K562 (cell line): ENCODE data around the gene RNASEH2A. TPM values are rescaled to one million over a fixed set of nuclear protein-coding genes. Genes with fewer than 3 reads are reported as not detected.

Experiments used
- CREB3 ChIP-seq: fragments of 450-650 bp; conservative IDR thresholded peaks from 2 replicates; pipeline ENCODE4 v1.6.1; 2016; ENCODE audit warnings: missing genetic modification characterization, low read depth, mild to moderate bottlenecking, missing compliant biosample characterization, moderate library complexity
- CREBBP ChIP-seq: IDR thresholded peaks from one replicate; pipeline ENCODE4 v1.6.1; 2012; ENCODE audit warnings: low read depth, mild to moderate bottlenecking, control low read depth, inconsistent platforms, low read length
- E2F8 ChIP-seq: fragments of 450-650 bp; IDR thresholded peaks from 2 replicates; pipeline ENCODE4 v1.7.1; 2018; ENCODE audit warnings: mild to moderate bottlenecking, low read depth; ENCODE audit not compliant: partially characterized antibody
- ELK1 ChIP-seq: sonication (generic); formaldehyde crosslinking; IDR thresholded peaks from 2 replicates; pipeline ENCODE4 v1.8.1; 2022; ENCODE audit warnings: missing genetic modification reagents
- KLF1 ChIP-seq: fragments of 450-650 bp; IDR thresholded peaks from 2 replicates; pipeline ENCODE4 v1.6.1; 2016; ENCODE audit warnings: missing genetic modification characterization, missing compliant biosample characterization
- MIER1 ChIP-seq: fragments of 450-650 bp; IDR thresholded peaks from 2 replicates; pipeline ENCODE4 v1.6.1; 2016; ENCODE audit warnings: antibody characterized with exemption, mild to moderate bottlenecking, low read depth
- NR0B1 ChIP-seq: fragments of 450-650 bp; IDR thresholded peaks from one replicate; pipeline ENCODE4 v1.6.1; 2018; ENCODE audit warnings: mild to moderate bottlenecking, moderate library complexity; ENCODE audit not compliant: partially characterized antibody
- POLR2AphosphoS5 ChIP-seq: IDR thresholded peaks from 2 replicates; pipeline ENCODE4 v1.6.1; 2011; ENCODE audit warnings: mild to moderate bottlenecking, low read depth, low read length, moderate library complexity; ENCODE audit not compliant: control insufficient read depth, insufficient read depth
- SMARCE1 ChIP-seq: fragments of 450-650 bp; IDR thresholded peaks from 2 replicates; pipeline ENCODE4 v1.7.1; 2016; ENCODE audit warnings: mild to moderate bottlenecking
- THRAP3 ChIP-seq: fragments of 450-650 bp; IDR thresholded peaks from 2 replicates; pipeline ENCODE4 v1.6.1; 2016; ENCODE audit warnings: mild to moderate bottlenecking, inconsistent platforms, borderline replicate concordance
- ZBTB17 ChIP-seq: fragments of 450-650 bp; formaldehyde crosslinking; IDR thresholded peaks from 2 replicates; pipeline ENCODE4 v1.4.0; 2020; ENCODE audit warnings: mild to moderate bottlenecking
- ZNF212 ChIP-seq: fragments of 450-650 bp; formaldehyde crosslinking; IDR thresholded peaks from 2 replicates; pipeline ENCODE4 v1.4.0; 2020; ENCODE audit warnings: mild to moderate bottlenecking
- ZNF316 ChIP-seq: fragments of 450-650 bp; IDR thresholded peaks from 2 replicates; pipeline ENCODE4 v1.6.1; 2016
- ZNF79 ChIP-seq: fragments of 250-450 bp; sonication (Bioruptor Pico); IDR thresholded peaks from 2 replicates; pipeline ENCODE4 v1.4.0; 2020; ENCODE audit warnings: low read depth, mild to moderate bottlenecking, moderate library complexity
- polyA plus RNA-seq, 8 experiments: library from polyadenylated mRNA; depleted of rRNA in 4 of 8; stranded (reverse) in 5 of 8; unstranded in 3 of 8; fragments of >200 nt; fragmentation: Nextera tagmentation in 2 of 8; fragmentation: Illumina TruSeq in 1 of 8; extraction: Ambion mirVana in 2 of 8; extraction: Trizol in 1 of 8; gene quantifications; 2 replicates each; pipeline versions ENCODE4 v1.2.1 to v1.2.3, GENCODE V29; 2011 to 2014; ENCODE audit warnings: inconsistent platforms in 1 of 8, missing spikeins in 1 of 8
- total RNA-seq, 7 experiments: library from RNA; depleted of rRNA in 6 of 7; stranded (reverse); fragments of >200 nt in 6 of 7; fragmentation: Illumina TruSeq in 2 of 7; extraction: Trizol in 2 of 7; gene quantifications; 2 replicates each; pipeline versions ENCODE4 v1.2.1 to v1.2.3, GENCODE V29; 2011 to 2021; ENCODE audit warnings: low replicate concordance in 1 of 7
- TF ChIP-seq, protein P1 (sequence below): fragments of 250-450 bp; sonication (Bioruptor Pico); IDR thresholded peaks from 2 replicates; pipeline ENCODE4 v1.5.0; 2021
- TF ChIP-seq, protein P2 (sequence below): fragments of 250-450 bp; sonication (Bioruptor Pico); IDR thresholded peaks from 2 replicates; pipeline ENCODE4 v1.5.0; 2021; ENCODE audit warnings: mild to moderate bottlenecking, moderate library complexity

Gene RNASEH2A
- total and polyA plus RNA-seq, 9 of the 15 experiments (the other 6 are each of a cell fraction or from before 2014, with no cell fraction given) = 22.3 to 78.0 (median 61.7) TPM

DNA sequence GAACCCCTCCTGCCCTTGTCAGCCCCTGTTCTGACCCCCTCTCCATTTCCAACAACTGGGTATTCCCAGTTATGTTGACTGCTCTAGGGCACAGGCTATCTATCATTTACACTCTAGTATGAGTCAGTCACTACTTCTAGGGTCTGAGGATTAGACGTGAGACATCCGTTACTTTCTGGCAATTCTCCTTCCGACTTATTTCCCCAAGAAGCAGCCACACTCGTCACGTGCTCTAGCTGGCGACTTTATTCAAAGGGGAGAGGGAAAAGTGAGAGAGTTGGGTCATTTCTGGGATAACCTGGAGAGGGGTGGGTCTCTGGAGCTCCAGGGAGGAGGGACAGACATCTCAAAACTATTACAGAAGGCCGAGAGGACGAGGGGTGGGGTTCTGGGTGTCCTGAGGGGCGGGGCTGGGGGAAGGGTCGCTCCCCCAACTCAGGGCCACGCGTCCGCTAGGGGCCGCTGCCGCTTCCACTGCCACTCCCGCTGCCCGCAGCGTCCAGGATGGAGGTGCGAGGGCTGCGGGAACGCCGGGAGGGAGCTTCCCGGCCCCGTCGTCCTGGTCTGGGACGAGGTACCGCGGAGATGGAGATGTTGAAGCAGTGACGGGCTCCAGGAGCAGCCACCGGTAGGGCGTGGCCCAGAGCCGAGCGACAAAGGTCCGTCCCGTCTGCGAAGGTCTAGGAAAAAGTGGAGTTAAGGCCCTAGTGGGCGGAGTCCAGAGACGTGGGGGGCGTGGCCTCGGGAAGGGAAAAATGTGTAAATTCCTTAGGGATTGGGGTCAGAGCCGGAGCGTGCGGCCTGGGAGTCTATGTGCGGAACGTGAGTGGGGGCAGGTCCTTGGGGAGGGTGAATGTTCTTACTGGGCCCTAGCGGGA is 19.1 kb downstream of the RNASEH2A start (continued):
- TF ChIP-seq, protein P1, sequence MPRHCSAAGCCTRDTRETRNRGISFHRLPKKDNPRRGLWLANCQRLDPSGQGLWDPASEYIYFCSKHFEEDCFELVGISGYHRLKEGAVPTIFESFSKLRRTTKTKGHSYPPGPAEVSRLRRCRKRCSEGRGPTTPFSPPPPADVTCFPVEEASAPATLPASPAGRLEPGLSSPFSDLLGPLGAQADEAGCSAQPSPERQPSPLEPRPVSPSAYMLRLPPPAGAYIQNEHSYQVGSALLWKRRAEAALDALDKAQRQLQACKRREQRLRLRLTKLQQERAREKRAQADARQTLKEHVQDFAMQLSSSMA (CRISPR knock-in tag) = no peak
- TF ChIP-seq ZNF212 (CRISPR knock-in tag) (no peak), ZNF316 (no peak), SMARCE1 (0 out of 2 replicates have a peak, but pooled peaks have one; percentile 27), THRAP3 (no peak), E2F8 (no peak), CREBBP (no peak), POLR2AphosphoS5 (no peak), KLF1 (0 out of 2 replicates have a peak, but pooled peaks have one; percentile 52), ELK1 (CRISPR knock-in tag) (no peak), ZBTB17 (CRISPR knock-in tag) (no peak), MIER1 (no peak), CREB3 (tag) (no peak), NR0B1 (no peak), ZNF79 (no peak)
- TF ChIP-seq, protein P2, sequence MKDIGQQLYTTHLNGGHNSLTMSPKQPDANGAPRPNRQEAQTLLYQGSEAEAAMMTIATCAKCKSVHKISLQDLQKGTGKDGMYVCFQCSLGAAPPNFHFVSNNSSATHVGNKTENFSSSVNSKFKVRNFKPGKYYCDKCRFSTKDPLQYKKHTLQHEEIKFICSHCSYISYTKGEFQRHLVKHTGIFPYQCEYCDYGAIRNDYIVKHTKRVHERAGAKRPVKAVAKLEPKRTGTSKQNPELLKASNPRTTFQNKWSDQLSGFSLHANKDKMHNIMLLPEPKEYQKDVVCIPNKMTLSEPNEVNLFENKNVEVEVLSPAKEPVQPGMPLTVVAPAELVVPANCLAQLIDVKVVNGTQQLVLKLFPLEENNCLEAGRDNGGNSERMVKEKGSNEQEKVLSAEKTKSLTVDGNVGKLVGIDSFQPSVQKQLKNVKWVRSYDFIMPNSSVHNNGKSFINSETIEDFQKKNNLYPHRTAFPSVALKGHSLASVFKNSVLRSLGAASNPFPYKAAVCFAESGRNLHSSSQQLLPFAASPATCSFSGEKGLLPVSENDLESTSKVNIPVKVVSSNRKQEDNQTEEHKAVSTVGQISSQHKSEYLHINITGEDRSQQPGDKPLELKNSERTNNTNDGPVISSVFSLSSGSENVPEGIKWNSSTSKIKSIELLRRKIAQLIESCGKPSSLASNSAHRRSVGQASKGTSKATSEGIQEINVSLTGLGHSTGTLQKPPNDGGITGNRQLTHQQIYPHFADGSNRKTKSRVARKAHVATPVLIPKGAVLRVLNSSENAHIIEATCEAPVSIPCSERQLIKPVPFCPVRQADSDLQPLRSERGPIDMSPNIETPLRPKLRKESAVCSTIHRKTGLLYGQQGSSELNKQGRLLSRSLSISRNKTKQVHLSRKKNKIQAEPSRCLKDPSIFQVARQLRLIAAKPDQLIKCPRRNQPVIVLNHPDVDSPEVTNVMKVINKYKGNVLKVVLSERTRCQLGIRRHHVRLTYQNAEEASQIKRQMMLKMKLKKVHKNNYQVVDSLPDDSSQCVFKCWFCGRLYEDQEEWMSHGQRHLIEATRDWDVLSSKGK (CRISPR knock-in tag) = no peak
